Glutamatergic neuron (in vitro differentiated cells): Measurements from ENCODE around the gene LCMT1. TPM values are rescaled to one million over a fixed set of nuclear protein-coding genes. Genes with fewer than 3 reads are reported as not detected.

Experiments used
- DNase-seq: peaks from one replicate; pipeline ENCODE4 v3.0.0; 2022
- H3K27ac Mint-ChIP-seq: one replicate; pipeline ENCODE4 v1.8.0; 2020; ENCODE audit warnings: mild to moderate bottlenecking, mixed read lengths, inconsistent platforms; ENCODE audit not compliant: unreplicated experiment
- H3K27me3 Mint-ChIP-seq: one replicate; pipeline ENCODE4 v1.8.0; 2020; ENCODE audit warnings: mild to moderate bottlenecking, moderate library complexity, mixed read lengths, inconsistent platforms; ENCODE audit not compliant: unreplicated experiment
- H3K36me3 Mint-ChIP-seq: one replicate; pipeline ENCODE4 v1.8.0; 2020; ENCODE audit warnings: mild to moderate bottlenecking, mixed read lengths, inconsistent platforms; ENCODE audit not compliant: unreplicated experiment
- H3K4me1 Mint-ChIP-seq: one replicate; pipeline ENCODE4 v1.8.0; 2020; ENCODE audit warnings: mild to moderate bottlenecking, low read depth, mixed read lengths, inconsistent platforms; ENCODE audit not compliant: unreplicated experiment
- H3K4me3 Mint-ChIP-seq: one replicate; pipeline ENCODE4 v1.8.0; 2020; ENCODE audit warnings: mild to moderate bottlenecking, mixed read lengths, inconsistent platforms; ENCODE audit not compliant: unreplicated experiment
- H3K9me3 Mint-ChIP-seq: one replicate; pipeline ENCODE4 v1.8.0; 2020; ENCODE audit warnings: mild to moderate bottlenecking, moderate library complexity, mixed read lengths, inconsistent platforms; ENCODE audit not compliant: unreplicated experiment
- total RNA-seq: library from RNA; stranded (reverse); fragmentation: NEBNext Ultra II Directional; extraction: Animal tissue kit (Norgen Biotek cat#: 25700); gene quantifications from one replicate; pipeline ENCODE4 v1.2.1, GENCODE V29; 2021; ENCODE audit not compliant: unreplicated experiment
- TF ChIP-seq, protein P1 (sequence below): fragments of 200-600 bp; sonication (generic); IDR thresholded peaks from one replicate; pipeline ENCODE4 v1.5.0; 2021; ENCODE audit not compliant: partially characterized antibody, unreplicated experiment

LCMT1 gene
- total RNA-seq, 1 donor from 2014 or later, result 67.6 TPM

DNA sequence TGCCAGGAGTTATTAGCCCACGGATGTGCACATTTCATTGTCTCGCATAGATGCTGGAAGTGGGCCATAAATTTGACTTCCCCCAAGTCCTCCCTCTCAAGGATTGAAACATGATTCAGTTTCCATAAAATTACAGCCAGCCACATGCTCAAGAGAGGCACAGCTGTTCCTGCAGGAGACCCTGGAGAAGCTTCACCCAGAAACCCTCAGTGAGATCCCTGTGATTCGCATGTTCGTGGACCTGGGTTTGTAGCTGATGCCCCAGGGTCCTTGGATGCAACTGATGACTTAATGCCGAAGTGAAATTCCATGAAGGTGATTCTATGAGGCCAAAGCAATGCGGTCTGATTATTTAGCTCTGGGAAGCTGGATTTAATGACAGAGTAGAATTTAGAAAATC lies 80.6 kb downstream of the LCMT1 start:
- no peak for DNase-seq
- H3K9me3 Mint-ChIP-seq, result no peaks in the 10 kb centered on the region
- H3K4me3 Mint-ChIP-seq, result no peak overlapping the region
- H3K4me1 Mint-ChIP-seq, result no peaks in the 10 kb centered on the region
- no peaks in the 10 kb centered on the region for H3K36me3 Mint-ChIP-seq
- TF ChIP-seq, protein P1, sequence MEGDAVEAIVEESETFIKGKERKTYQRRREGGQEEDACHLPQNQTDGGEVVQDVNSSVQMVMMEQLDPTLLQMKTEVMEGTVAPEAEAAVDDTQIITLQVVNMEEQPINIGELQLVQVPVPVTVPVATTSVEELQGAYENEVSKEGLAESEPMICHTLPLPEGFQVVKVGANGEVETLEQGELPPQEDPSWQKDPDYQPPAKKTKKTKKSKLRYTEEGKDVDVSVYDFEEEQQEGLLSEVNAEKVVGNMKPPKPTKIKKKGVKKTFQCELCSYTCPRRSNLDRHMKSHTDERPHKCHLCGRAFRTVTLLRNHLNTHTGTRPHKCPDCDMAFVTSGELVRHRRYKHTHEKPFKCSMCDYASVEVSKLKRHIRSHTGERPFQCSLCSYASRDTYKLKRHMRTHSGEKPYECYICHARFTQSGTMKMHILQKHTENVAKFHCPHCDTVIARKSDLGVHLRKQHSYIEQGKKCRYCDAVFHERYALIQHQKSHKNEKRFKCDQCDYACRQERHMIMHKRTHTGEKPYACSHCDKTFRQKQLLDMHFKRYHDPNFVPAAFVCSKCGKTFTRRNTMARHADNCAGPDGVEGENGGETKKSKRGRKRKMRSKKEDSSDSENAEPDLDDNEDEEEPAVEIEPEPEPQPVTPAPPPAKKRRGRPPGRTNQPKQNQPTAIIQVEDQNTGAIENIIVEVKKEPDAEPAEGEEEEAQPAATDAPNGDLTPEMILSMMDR, result no peak
- H3K27me3 Mint-ChIP-seq, result no peaks in the 10 kb centered on the region
- H3K27ac Mint-ChIP-seq, result no peak overlapping the region

DNA sequence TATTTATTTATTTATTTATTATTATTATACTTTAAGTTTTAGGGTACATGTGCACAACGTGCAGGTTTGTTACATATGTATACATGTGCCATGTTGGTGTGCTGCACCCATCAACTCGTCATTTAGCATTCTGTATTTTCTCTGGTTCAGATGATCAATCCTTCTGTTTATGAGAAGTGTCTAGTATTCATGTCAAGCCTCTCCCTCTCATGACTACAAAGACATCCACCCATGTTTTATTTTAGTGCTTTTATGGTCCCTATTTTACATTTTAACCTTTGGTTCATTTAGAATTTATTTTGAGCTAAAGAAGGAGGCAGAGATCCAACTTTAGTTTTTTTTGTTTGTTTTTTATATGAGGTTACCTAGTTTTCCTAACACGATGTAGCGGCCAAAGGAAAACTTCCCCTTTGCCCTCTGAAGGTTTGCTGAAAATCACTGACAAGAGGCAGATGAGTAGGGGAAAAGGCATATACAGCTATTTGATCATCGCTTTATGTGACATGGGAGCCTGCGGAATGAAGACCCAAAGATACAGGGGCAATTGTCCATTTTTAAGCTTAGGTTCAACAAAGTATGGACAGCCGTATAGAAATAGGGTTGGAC lies 82.8 kb downstream of the LCMT1 start:
- Mint-ChIP-seq H3K9me3 (no peaks in the 10 kb centered on the region), H3K27me3 (no peaks in the 10 kb centered on the region), H3K4me3 (no peak overlapping the region), H3K4me1 (no peaks in the 10 kb centered on the region), H3K27ac (no peak overlapping the region), H3K36me3 (no peaks in the 10 kb centered on the region)
- TF ChIP-seq, protein P1, result no peak
- DNase-seq, result no peak

DNA sequence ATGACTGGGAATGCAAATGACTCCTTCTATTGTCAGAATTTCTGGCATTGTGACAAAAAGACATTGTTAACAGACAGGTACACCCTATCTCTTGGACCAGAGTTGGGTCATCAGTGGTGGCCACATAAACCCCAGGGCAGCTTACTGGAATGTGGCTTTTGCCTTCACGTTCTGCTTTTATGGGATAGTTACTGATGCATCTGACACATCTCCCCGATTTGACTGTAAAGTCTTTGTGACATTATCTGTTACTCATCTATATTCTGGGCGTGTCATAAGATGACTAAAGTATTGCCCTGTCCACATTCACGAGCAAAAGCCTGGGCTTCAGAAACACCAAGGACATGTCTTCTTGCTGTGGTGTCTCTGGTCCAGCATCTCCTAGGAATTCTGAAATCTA lies 86.5 kb downstream of the LCMT1 start:
- H3K27ac Mint-ChIP-seq, result no peak overlapping the region
- no peaks in the 10 kb centered on the region for H3K9me3 Mint-ChIP-seq
- H3K4me3 Mint-ChIP-seq, result no peak overlapping the region
- TF ChIP-seq, protein P1, result no peak
- DNase-seq, result no peak
- H3K36me3 Mint-ChIP-seq, result no peaks in the 10 kb centered on the region
- H3K4me1 Mint-ChIP-seq, result no peaks in the 10 kb centered on the region
- H3K27me3 Mint-ChIP-seq, result no peaks in the 10 kb centered on the region

DNA sequence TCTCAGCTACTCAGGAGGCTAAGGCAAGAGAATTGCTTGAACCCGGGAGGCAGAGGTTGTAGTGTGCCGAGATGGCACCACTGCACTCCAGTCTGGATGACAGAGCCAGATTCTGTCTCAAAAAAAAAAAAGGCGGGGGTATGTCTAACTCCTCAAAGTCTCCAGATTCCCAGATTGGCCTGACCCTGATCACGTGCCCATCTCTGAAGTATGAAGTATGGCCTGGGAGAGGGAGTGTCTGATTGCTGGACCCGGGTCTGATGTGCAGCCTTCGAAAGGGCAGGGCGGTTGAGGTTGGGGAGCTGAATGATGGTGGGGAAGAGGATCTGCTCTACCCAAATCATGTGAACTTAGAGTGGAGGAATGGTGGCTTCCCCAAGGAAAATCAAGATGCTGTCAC lies 87.9 kb downstream of the LCMT1 start:
- Mint-ChIP-seq H3K36me3 (no peaks in the 10 kb centered on the region), H3K27me3 (no peaks in the 10 kb centered on the region), H3K4me3 (no peak overlapping the region), H3K4me1 (no peaks in the 10 kb centered on the region), H3K9me3 (no peaks in the 10 kb centered on the region), H3K27ac (no peak overlapping the region)
- no peak for DNase-seq
- TF ChIP-seq, protein P1, result no peak

DNA sequence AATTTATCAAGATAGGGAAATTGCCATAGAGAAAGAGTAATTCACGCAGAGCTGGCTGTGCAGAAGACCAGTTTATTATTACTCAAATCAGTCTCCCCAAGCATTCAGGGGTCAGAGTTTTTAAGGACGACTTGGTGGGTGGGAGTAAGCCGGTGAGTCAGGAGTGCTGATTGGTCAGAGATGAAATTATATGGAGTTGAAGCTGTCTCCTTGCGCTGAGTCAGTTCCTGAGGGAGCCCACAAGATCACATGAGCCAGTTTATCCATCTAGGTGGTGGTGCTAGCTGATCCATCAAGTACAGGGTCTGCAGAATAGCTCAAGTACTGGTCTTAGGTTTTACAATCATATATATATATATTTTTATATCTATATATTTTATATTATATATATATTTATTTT lies 99.2 kb downstream of the LCMT1 start:
- no peak for DNase-seq
- TF ChIP-seq, protein P1, result no peak
- Mint-ChIP-seq H3K4me1 (no peaks in the 10 kb centered on the region), H3K36me3 (no peaks in the 10 kb centered on the region), H3K27me3 (no peaks in the 10 kb centered on the region), H3K27ac (no peak overlapping the region), H3K4me3 (no peak overlapping the region), H3K9me3 (no peaks in the 10 kb centered on the region)
